ENCODE data around the gene PINK1. TPM values are rescaled to one million over a fixed set of nuclear protein-coding genes. Genes with fewer than 3 reads are reported as not detected.

PINK1 gene
- total RNA-seq, 1 donor from 2014 or later: 16.5 TPM

DNA sequence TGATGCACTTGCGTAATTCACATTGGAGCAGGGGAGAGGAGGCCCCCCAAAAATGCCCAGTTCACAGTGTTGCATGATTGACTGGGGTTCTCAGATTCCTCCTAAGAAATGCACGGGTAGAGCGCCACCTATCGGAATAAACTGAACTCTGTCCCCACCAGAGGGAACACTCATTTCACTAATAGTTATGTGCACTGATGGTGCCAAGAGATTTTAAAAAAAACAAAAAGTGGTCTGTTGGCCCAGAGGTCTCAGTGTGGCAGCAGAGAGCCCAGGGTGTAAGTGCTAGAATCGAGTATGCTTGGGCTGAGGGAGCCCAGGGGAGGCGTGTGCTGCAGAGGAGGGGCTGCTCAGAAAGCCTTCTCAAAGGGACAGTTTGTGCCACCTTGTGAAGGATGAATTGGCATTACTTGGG is 6.9 kb downstream of the PINK1 start:
- H3K9me3 Mint-ChIP-seq: no peaks in the 10 kb centered on the region
- no peaks in the 10 kb centered on the region for H3K27me3 Mint-ChIP-seq (ENCODE audit: low read depth)
- H3K36me3 Mint-ChIP-seq (ENCODE audit: low read depth): no peaks in the 10 kb centered on the region
- no peaks in the 10 kb centered on the region for H3K4me1 Mint-ChIP-seq
- TF ChIP-seq, protein P1, sequence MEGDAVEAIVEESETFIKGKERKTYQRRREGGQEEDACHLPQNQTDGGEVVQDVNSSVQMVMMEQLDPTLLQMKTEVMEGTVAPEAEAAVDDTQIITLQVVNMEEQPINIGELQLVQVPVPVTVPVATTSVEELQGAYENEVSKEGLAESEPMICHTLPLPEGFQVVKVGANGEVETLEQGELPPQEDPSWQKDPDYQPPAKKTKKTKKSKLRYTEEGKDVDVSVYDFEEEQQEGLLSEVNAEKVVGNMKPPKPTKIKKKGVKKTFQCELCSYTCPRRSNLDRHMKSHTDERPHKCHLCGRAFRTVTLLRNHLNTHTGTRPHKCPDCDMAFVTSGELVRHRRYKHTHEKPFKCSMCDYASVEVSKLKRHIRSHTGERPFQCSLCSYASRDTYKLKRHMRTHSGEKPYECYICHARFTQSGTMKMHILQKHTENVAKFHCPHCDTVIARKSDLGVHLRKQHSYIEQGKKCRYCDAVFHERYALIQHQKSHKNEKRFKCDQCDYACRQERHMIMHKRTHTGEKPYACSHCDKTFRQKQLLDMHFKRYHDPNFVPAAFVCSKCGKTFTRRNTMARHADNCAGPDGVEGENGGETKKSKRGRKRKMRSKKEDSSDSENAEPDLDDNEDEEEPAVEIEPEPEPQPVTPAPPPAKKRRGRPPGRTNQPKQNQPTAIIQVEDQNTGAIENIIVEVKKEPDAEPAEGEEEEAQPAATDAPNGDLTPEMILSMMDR (conservative IDR thresholded peaks at IDR 0.05): peak; percentile 90
- no peak overlapping the region for H3K27ac Mint-ChIP-seq (ENCODE audit: unreplicated experiment)
- peak overlapping the region; percentile 25 for H3K4me3 Mint-ChIP-seq
- DNase-seq (ENCODE audit: low read depth, low spot score): peak; percentile 57

DNA sequence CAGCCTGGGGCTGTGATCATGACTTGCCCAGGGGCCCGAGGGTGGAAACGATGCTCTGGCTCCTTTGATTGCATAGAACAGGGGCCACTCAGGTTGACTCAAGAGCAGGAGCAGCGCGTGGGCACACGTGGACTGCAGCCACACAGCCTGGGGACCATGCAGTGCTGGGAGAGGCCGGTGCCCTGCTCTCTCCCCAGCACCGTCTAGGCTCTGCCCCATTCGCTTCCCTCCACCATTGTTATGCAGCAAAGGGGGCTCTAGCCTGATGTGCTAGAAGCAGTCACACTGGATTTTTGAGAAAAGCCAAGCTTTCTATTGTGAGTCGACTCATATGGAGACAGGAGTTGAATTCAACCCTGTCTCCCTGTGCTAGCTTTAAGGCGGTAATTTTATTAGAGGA is 8.7 kb downstream of the PINK1 start:
- no peak for DNase-seq (ENCODE audit: low read depth, low spot score)
- Mint-ChIP-seq H3K4me1 (no peaks in the 10 kb centered on the region), H3K27me3 (ENCODE audit: low read depth) (no peaks in the 10 kb centered on the region), H3K36me3 (ENCODE audit: low read depth) (no peaks in the 10 kb centered on the region), H3K9me3 (no peaks in the 10 kb centered on the region), H3K27ac (ENCODE audit: unreplicated experiment) (no peak overlapping the region), H3K4me3 (no peak overlapping the region)
- TF ChIP-seq, protein P1 (conservative IDR thresholded peaks at IDR 0.05): no peak

DNA sequence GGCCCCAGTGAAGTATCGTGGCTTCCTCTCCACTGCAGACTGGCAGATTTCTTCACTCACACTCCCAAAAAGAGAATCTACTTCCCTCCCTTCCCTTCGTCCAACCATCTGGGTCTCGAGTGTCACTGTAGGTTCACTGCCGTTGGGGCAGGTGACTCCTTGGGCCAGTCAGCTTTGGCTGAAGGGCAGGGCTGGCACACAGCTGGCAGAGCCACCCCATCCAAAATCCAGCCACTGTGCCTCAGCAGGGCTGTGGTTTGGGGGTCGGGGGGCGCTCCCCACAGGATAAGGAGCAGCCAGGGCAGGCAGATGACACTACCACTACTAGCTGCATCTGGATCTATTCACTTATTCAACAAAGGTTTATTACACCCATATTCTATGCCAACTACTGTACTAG is 9.8 kb downstream of the PINK1 start:
- Mint-ChIP-seq H3K27ac (ENCODE audit: unreplicated experiment) (no peak overlapping the region), H3K36me3 (ENCODE audit: low read depth) (no peaks in the 10 kb centered on the region), H3K27me3 (ENCODE audit: low read depth) (no peaks in the 10 kb centered on the region), H3K9me3 (no peaks in the 10 kb centered on the region), H3K4me1 (no peaks in the 10 kb centered on the region), H3K4me3 (no peak overlapping the region)
- no peak for DNase-seq (ENCODE audit: low read depth, low spot score)
- TF ChIP-seq, protein P1 (conservative IDR thresholded peaks at IDR 0.05): no peak

DNA sequence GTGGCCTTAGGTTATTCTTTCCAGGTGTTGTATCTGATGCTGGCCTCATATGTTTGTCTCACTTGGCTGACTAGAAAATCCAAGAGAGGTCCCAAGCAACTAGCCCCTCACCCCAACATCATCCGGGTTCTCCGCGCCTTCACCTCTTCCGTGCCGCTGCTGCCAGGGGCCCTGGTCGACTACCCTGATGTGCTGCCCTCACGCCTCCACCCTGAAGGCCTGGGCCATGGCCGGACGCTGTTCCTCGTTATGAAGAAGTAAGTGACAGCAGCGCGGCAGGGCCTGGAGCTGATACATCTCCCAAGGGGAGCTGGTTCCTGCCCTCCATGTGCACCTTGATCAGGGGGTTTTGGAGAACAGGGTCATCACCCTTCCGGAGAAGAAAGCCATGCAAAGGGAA is 11.2 kb downstream of the PINK1 start:
- TF ChIP-seq, protein P1 (conservative IDR thresholded peaks at IDR 0.05): no peak
- H3K36me3 Mint-ChIP-seq (ENCODE audit: low read depth): no peaks in the 10 kb centered on the region
- H3K4me3 Mint-ChIP-seq: no peak overlapping the region
- DNase-seq (ENCODE audit: low read depth, low spot score): no peak
- H3K9me3 Mint-ChIP-seq: no peaks in the 10 kb centered on the region
- no peak overlapping the region for H3K27ac Mint-ChIP-seq (ENCODE audit: unreplicated experiment)
- no peaks in the 10 kb centered on the region for H3K4me1 Mint-ChIP-seq
- H3K27me3 Mint-ChIP-seq (ENCODE audit: low read depth): no peaks in the 10 kb centered on the region

DNA sequence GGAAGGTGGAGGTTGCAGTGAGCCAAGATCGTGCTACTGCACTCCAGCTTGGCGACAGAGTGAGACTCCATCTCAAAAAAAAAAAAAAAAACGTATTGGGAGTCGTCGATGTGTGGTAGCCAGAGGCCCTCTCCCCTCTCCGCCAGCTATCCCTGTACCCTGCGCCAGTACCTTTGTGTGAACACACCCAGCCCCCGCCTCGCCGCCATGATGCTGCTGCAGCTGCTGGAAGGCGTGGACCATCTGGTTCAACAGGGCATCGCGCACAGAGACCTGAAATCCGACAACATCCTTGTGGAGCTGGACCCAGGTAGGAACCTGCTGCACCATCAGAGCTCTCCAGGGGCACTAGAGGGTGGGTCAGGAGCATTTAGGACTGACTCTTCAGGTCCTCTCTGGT is 12.2 kb downstream of the PINK1 start:
- Mint-ChIP-seq H3K9me3 (no peaks in the 10 kb centered on the region), H3K27me3 (ENCODE audit: low read depth) (no peaks in the 10 kb centered on the region), H3K27ac (ENCODE audit: unreplicated experiment) (no peak overlapping the region), H3K4me3 (no peak overlapping the region), H3K36me3 (ENCODE audit: low read depth) (peaks cover under 1% of the 10 kb centered on the region), H3K4me1 (no peaks in the 10 kb centered on the region)
- TF ChIP-seq, protein P1 (conservative IDR thresholded peaks at IDR 0.05): no peak
- no peak for DNase-seq (ENCODE audit: low read depth, low spot score)

DNA sequence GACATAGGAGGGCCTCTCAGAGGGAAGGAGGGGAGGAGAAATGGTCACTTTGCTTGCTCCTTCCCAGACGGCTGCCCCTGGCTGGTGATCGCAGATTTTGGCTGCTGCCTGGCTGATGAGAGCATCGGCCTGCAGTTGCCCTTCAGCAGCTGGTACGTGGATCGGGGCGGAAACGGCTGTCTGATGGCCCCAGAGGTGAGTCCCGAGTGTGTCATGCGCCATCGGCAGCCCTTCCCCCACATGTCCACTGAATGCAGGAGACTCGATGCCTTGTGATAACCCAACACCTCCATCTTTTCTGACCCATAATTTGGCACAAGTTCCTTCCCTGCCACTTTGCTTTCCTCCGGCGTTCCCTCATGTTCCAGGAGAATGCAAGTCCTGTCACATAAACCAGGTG is 15.2 kb downstream of the PINK1 start:
- no peak for DNase-seq (ENCODE audit: low read depth, low spot score)
- Mint-ChIP-seq H3K27me3 (ENCODE audit: low read depth) (no peaks in the 10 kb centered on the region), H3K27ac (ENCODE audit: unreplicated experiment) (no peak overlapping the region), H3K4me1 (no peaks in the 10 kb centered on the region), H3K9me3 (no peaks in the 10 kb centered on the region), H3K4me3 (no peak overlapping the region), H3K36me3 (ENCODE audit: low read depth) (peaks cover 3% of the 10 kb centered on the region)
- TF ChIP-seq, protein P1 (conservative IDR thresholded peaks at IDR 0.05): no peak
